Measurements from ENCODE around the gene LMTK2.

The LMTK2 gene

DNA sequence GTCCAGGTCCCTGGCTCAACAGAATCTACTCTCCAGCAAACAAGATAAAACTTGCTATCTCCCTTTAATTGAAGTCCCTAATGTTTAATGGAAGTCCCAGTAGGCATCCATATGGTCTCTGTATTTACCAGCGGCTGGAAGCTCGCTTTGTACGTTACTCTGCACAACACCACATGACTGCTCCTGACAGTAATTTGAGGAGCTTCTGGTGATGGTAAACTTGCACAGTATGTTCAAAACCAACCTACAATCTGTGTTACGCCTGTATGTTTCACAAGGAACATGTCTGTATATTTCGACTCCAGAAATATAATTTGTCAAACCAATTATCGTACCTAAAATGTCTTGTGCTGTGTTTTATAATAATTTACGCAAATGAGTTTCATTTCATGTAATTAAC lies 149.8 kb downstream of the LMTK2 start:
- DNase-seq (ENCODE audit: low read depth in 2 of 2, low spot score in 1 of 2): no peak

DNA sequence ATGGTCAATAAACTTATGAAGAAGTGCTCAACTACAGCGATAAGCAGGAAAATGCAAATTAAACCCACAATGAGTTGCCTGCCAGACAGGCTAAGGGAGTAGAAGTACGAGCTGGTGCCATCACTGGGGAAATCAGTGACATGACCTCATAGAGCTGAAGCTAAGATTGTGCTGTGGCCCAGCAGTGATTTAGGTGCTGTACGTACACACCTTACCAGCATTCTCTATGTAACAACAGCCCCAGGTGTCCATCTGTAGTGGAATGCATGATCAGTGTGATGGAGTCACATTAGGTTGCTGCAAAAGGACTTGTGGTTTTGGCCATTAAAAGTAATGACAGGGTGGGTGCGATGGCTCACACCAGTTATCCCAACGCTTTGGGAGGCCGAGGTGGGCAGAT lies 151.0 kb downstream of the LMTK2 start:
- no peak for DNase-seq (ENCODE audit: low read depth in 2 of 2, low spot score in 1 of 2)

All from stimulated activated CD8-positive, alpha-beta memory T cell treated with anti-CD3 and anti-CD28 coated beads, Interleukin-4, amount 100 ng/mL, for 1 hour (primary cell).